Measurements from ENCODE around the gene LTK. TPM values are rescaled to one million over a fixed set of nuclear protein-coding genes. Genes with fewer than 3 reads are reported as not detected.

LTK gene
- total RNA-seq, 120 experiments from 2014 or later, result 0.15 to 7.3 (median 2.6) TPM

Other genes starting within 250 kb of the LTK start
- gene OIP5, start 181.2 kb downstream of the LTK start, total RNA-seq, result 1 to 10 TPM in 15 of 120 experiments, under 1 TPM in 48, not detected in 57; 0.32 to 2.6 (median 0.63) TPM
- 1 to 10 TPM in 80 of 120 experiments, under 1 TPM in 26, not detected in 14; 0.28 to 5.9 (median 1.8) TPM for gene NUSAP1, start 180.9 kb downstream of the LTK start, total RNA-seq
- gene NDUFAF1, start 111.3 kb downstream of the LTK start, total RNA-seq, result 10 to 100 TPM; 17.7 to 35.8 (median 24.0) TPM
- gene RTF1, start 96.7 kb downstream of the LTK start, total RNA-seq, result 10 to 100 TPM; 17.2 to 72.4 (median 43.7) TPM
- 100 to 1,000 TPM in 3 of 120 experiments, 10 to 100 TPM in 117; 10.7 to 128 (median 50.0) TPM for gene ITPKA, start 20.0 kb downstream of the LTK start, total RNA-seq
- gene RPAP1, start 30.4 kb upstream of the LTK start, total RNA-seq, result 10 to 100 TPM; 24.8 to 60.8 (median 39.0) TPM
- gene TYRO3, start 45.4 kb upstream of the LTK start, total RNA-seq, result 100 to 1,000 TPM; 151 to 285 (median 212) TPM
- gene MGA, start 146.6 kb upstream of the LTK start, total RNA-seq, result 100 to 1,000 TPM in 10 of 120 experiments, 10 to 100 TPM in 110; 63.5 to 108 (median 82.2) TPM